Thymus (tissue), 2 donors: ENCODE data around the gene TIE1. TPM values are rescaled to one million over a fixed set of nuclear protein-coding genes. Genes with fewer than 3 reads are reported as not detected.

Experiments
- polyA plus RNA-seq: library from polyadenylated mRNA; stranded (reverse); fragments of 200-250 nt; gene quantifications from one replicate; pipeline ENCODE4 v1.2.3, GENCODE V29; 2013
- total RNA-seq: library from RNA; stranded (reverse); fragments of 120-200 nt; gene quantifications from one replicate; pipeline ENCODE4 v1.2.4, GENCODE V29; 2013
- donor health status: healthy.

TIE1 gene
- total and polyA plus RNA-seq, 2 donors, result 4.8 to 8.3 TPM

Other genes with a start within 250 kb of the TIE1 start
- 64.1 TPM for gene EBNA1BP2, start 128.7 kb upstream of the TIE1 start, total RNA-seq
- 41.3 TPM for gene EBNA1BP2, start 128.7 kb upstream of the TIE1 start, polyA plus RNA-seq
- gene CFAP57, start 128.7 kb upstream of the TIE1 start, total RNA-seq, result 0.42 TPM
- 0.16 TPM for gene CFAP57, start 128.7 kb upstream of the TIE1 start, polyA plus RNA-seq
- gene TMEM125, start 31.0 kb upstream of the TIE1 start, total RNA-seq, result 0.42 TPM
- 2.4 TPM for gene TMEM125, start 31.0 kb upstream of the TIE1 start, polyA plus RNA-seq
- gene C1orf210, start 15.4 kb upstream of the TIE1 start, total RNA-seq, result 0.66 TPM
- gene C1orf210, start 15.4 kb upstream of the TIE1 start, polyA plus RNA-seq, result 3.1 TPM
- gene MPL, start 36.8 kb downstream of the TIE1 start, total RNA-seq, result 0.05 TPM
- 0.02 TPM for gene MPL, start 36.8 kb downstream of the TIE1 start, polyA plus RNA-seq
- gene CDC20, start 58.0 kb downstream of the TIE1 start, total RNA-seq, result 68.1 TPM
- gene CDC20, start 58.0 kb downstream of the TIE1 start, polyA plus RNA-seq, result 14.1 TPM
- gene ELOVL1, start 67.0 kb downstream of the TIE1 start, total RNA-seq, result 26.1 TPM
- gene ELOVL1, start 67.0 kb downstream of the TIE1 start, polyA plus RNA-seq, result 44.8 TPM
- gene MED8, start 88.8 kb downstream of the TIE1 start, total RNA-seq, result 25.2 TPM
- 32.3 TPM for gene MED8, start 88.8 kb downstream of the TIE1 start, polyA plus RNA-seq
- gene SZT2, start 88.9 kb downstream of the TIE1 start, total RNA-seq, result 8.8 TPM
- 19.9 TPM for gene SZT2, start 88.9 kb downstream of the TIE1 start, polyA plus RNA-seq
- gene HYI, start 152.9 kb downstream of the TIE1 start, total RNA-seq, result 10.8 TPM
- 23.0 TPM for gene HYI, start 152.9 kb downstream of the TIE1 start, polyA plus RNA-seq
- 26.0 TPM for gene PTPRF, start 229.9 kb downstream of the TIE1 start, total RNA-seq
- 40.6 TPM for gene PTPRF, start 229.9 kb downstream of the TIE1 start, polyA plus RNA-seq